ENCODE measurements around the gene LBHD1.
"Not testable (repeated sequence)": the region's sequence is repeated elsewhere in the genome, so short reads cannot be mapped to it uniquely, and the experiment has no call there.

Gene LBHD1

GRCh38 chr11:62656796-62657429, 15.2 kb downstream of the LBHD1 start:
- Histone ChIP-seq H3K9ac (ENCODE audit: low read length) (no peak overlapping the region), H3K27me3 (ENCODE audit: insufficient read depth, low read length) (no peaks in the 10 kb centered on the region), H3K36me3 (ENCODE audit: insufficient read depth, low read length) (peaks cover 13% of the 10 kb centered on the region; the same call in 1 of the 2 replicates), H3K9me2 (ENCODE audit: low read depth, low read length) (no peaks in the 10 kb centered on the region), H3K9me3 (ENCODE audit: low read length) (no peaks in the 10 kb centered on the region), H4K20me1 (ENCODE audit: insufficient read depth, low read length) (no peaks in the 10 kb centered on the region), H3K79me2 (ENCODE audit: insufficient read depth, low read length) (peaks cover 11% of the 10 kb centered on the region), H3K27ac (ENCODE audit: low read depth, low read length, poor library complexity, severe bottlenecking) (peak overlapping the region; percentile 40), H2AFZ (ENCODE audit: low read length) (no peak overlapping the region), H3F3A (ENCODE audit: insufficient read depth, low read length) (no peaks in the 10 kb centered on the region), H3K4me3 (ENCODE audit: low read depth, low read length, poor library complexity, severe bottlenecking) (no peak overlapping the region), H3K4me1 (ENCODE audit: insufficient read depth, low read length, severe bottlenecking) (peaks cover 13% of the 10 kb centered on the region), H3K4me2 (ENCODE audit: low read length) (no peak overlapping the region)
- TF ChIP-seq EZH2 (IDR thresholded peaks at IDR 0.05; ENCODE audit: borderline replicate concordance, low read length) (no peak), CTCF (IDR thresholded peaks at IDR 0.05; ENCODE audit: low read length) (no peak)

DNA sequence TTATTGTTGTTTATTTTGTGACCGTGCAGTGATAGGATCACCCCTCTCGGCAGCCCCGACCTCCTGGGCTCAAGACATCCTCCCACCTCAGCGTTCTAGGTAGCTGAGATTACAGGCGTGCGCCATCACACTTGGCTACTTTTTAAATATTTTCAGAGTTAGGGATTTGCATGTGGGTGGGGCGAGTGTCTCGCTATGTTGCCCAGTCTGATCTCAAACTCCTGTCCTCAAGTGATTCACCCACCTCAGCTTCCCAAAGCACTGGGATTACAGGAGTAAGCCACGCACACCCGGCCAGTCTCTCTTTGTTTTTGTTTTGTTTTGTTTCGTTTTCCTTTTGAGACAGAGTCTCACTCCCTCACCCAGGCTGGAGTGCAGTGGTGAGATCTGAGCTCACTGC, 17.8 kb downstream of the LBHD1 start:
- Histone ChIP-seq H4K20me1 (ENCODE audit: insufficient read depth, low read length) (no peaks in the 10 kb centered on the region), H3K4me2 (ENCODE audit: low read length) (peak overlapping the region; percentile 94; the same call in 1 of the 2 replicates), H3K4me1 (ENCODE audit: insufficient read depth, low read length, severe bottlenecking) (peaks cover 21% of the 10 kb centered on the region), H3K36me3 (ENCODE audit: insufficient read depth, low read length) (peaks cover 11% of the 10 kb centered on the region; the same call in 1 of the 2 replicates), H3K79me2 (ENCODE audit: insufficient read depth, low read length) (peaks cover 18% of the 10 kb centered on the region), H3F3A (ENCODE audit: insufficient read depth, low read length) (no peaks in the 10 kb centered on the region), H3K9ac (ENCODE audit: low read length) (no peak overlapping the region; the same call in 1 of the 2 replicates), H3K9me3 (ENCODE audit: low read length) (no peaks in the 10 kb centered on the region), H3K4me3 (ENCODE audit: low read depth, low read length, poor library complexity, severe bottlenecking) (peak overlapping the region; percentile 93), H3K27ac (ENCODE audit: low read depth, low read length, poor library complexity, severe bottlenecking) (peak overlapping the region; percentile 3), H2AFZ (ENCODE audit: low read length) (no peak overlapping the region), H3K27me3 (ENCODE audit: insufficient read depth, low read length) (no peaks in the 10 kb centered on the region), H3K9me2 (ENCODE audit: low read depth, low read length) (no peaks in the 10 kb centered on the region)
- no peak for TF ChIP-seq CTCF (IDR thresholded peaks at IDR 0.05; ENCODE audit: low read length)
- TF ChIP-seq EZH2 (IDR thresholded peaks at IDR 0.05; ENCODE audit: borderline replicate concordance, low read length): no peak

DNA sequence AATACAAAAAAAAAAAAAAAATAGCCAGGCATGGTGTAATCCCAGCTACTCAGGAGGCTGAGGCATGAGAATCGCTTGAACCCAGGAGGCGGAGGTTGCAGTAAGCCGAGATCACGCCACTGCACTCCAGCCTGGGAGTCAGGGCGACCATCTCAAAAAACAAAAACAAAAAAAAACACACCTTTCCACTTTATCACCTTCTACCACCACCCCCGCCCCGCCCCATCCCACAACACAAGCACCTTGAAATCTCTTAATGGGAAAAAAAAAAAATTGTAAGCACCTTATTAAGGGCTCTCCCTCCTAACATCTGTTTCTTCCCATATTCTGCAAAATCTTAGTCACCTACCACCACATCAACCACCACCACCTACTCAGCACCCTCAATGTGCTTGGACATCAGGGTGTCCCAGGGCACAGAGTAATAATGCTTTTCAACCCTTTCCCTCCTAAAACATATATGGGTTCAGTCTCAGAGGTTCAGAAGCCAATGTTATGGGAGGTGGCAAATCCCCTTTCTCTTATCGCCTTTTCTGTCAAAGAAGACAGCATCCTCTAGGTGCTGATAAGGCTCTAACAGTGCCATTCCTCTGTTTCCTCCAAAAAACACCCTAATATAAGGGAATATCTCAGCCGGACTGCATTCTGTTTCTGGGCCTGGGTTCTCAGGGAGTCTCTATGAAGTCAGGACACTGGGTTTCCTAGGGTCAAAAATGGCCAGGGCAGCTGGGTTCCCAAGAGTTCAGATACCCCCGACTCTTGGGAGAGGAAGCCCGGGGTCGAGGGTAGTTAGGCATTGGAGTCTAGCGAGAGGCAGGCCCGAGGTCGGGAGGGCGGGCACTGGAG, 19.7 kb downstream of the LBHD1 start:
- Histone ChIP-seq H3K27me3 (ENCODE audit: insufficient read depth, low read length) (no peaks in the 10 kb centered on the region), H3K9me2 (ENCODE audit: low read depth, low read length) (no peaks in the 10 kb centered on the region), H3K4me3 (ENCODE audit: low read depth, low read length, poor library complexity, severe bottlenecking) (peak overlapping the region; percentile 93), H3K79me2 (ENCODE audit: insufficient read depth, low read length) (peaks cover 18% of the 10 kb centered on the region), H4K20me1 (ENCODE audit: insufficient read depth, low read length) (no peaks in the 10 kb centered on the region), H3K4me1 (ENCODE audit: insufficient read depth, low read length, severe bottlenecking) (peaks cover 25% of the 10 kb centered on the region), H3K9ac (ENCODE audit: low read length) (peak overlapping the region; percentile 95), H3F3A (ENCODE audit: insufficient read depth, low read length) (no peaks in the 10 kb centered on the region), H3K9me3 (ENCODE audit: low read length) (no peaks in the 10 kb centered on the region), H3K36me3 (ENCODE audit: insufficient read depth, low read length) (peaks cover 30% of the 10 kb centered on the region), H3K4me2 (ENCODE audit: low read length) (peak overlapping the region; percentile 94), H2AFZ (ENCODE audit: low read length) (no peak overlapping the region), H3K27ac (ENCODE audit: low read depth, low read length, poor library complexity, severe bottlenecking) (peak overlapping the region; percentile 34)
- TF ChIP-seq EZH2 (IDR thresholded peaks at IDR 0.05; ENCODE audit: borderline replicate concordance, low read length) (no peak), CTCF (IDR thresholded peaks at IDR 0.05; ENCODE audit: low read length) (no peak)

DNA sequence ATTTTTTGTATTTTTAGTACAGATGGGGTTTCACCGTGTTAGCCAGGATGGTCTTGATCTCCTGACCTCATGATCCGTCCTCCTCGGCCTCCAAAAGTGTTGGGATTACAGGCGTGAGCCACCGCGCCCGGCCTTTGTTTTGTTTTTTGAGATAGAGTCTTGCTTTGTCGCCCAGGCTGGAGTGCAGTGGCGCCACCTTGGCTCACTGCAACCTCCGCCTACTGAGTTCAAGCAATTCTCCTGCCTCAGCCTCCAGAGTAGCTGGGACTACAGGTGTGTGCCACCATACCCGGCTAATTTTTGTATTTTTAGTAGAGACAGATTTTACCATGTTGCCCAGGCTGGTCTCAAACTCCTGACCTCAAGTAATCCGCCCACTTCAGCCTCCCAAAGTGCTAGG, 21.8 kb downstream of the LBHD1 start:
- Histone ChIP-seq H3K36me3 (ENCODE audit: insufficient read depth, low read length) (peaks cover 34% of the 10 kb centered on the region), H3K4me1 (ENCODE audit: insufficient read depth, low read length, severe bottlenecking) (peaks cover 37% of the 10 kb centered on the region), H3K79me2 (ENCODE audit: insufficient read depth, low read length) (peaks cover 25% of the 10 kb centered on the region)
- not testable (repeated sequence) for H3K27ac ChIP-seq (ENCODE audit: low read depth, low read length, poor library complexity, severe bottlenecking); H4K20me1 ChIP-seq (ENCODE audit: insufficient read depth, low read length); H3K9me3 ChIP-seq (ENCODE audit: low read length); H3K27me3 ChIP-seq (ENCODE audit: insufficient read depth, low read length); H3K9me2 ChIP-seq (ENCODE audit: low read depth, low read length); H3F3A ChIP-seq (ENCODE audit: insufficient read depth, low read length); H3K4me2 ChIP-seq (ENCODE audit: low read length); H3K9ac ChIP-seq (ENCODE audit: low read length); H2AFZ ChIP-seq (ENCODE audit: low read length); H3K4me3 ChIP-seq (ENCODE audit: low read depth, low read length, poor library complexity, severe bottlenecking)
